Activated CD4-positive, CD25-positive, alpha-beta regulatory T cell treated with anti-CD3 and anti-CD28 coated beads, Interleukin-2, amount 50 U/mL, for 16 hours (primary cell): ENCODE data around the gene DDX10.
"Not testable (repeated sequence)": the region's sequence is repeated elsewhere in the genome, so short reads cannot be mapped to it uniquely, and the experiment has no call there.

Experiments used
- DNase-seq: peaks from one replicate; pipeline ENCODE4 v3.0.0-alpha.2; 2020; ENCODE audit warnings: low read depth, low spot score

DDX10 gene

GRCh38 chr11:108715239-108715638, 50.4 kb downstream of the DDX10 start:
- DNase-seq = no peak

GRCh38 chr11:108718466-108718865, 53.6 kb downstream of the DDX10 start:
- no peak for DNase-seq

- no peak for DNase-seq
These were observed 60.3 kb downstream of the DDX10 start for GRCh38 chr11:108724974-108725689.

- no peak for DNase-seq
These were observed 61.4 kb downstream of the DDX10 start for GRCh38 chr11:108726077-108726800.

- no peak for DNase-seq
These were observed 62.8 kb downstream of the DDX10 start for GRCh38 chr11:108727665-108728064.

GRCh38 chr11:108729227-108729871, 64.5 kb downstream of the DDX10 start:
- DNase-seq = no peak

GRCh38 chr11:108732395-108732794, 67.5 kb downstream of the DDX10 start:
- no peak for DNase-seq

- no peak for DNase-seq
These were observed 68.7 kb downstream of the DDX10 start for GRCh38 chr11:108733479-108734116.

- DNase-seq = no peak
These were observed 69.4 kb downstream of the DDX10 start for GRCh38 chr11:108734283-108734682.

- DNase-seq = no peak
These were observed 70.2 kb downstream of the DDX10 start for GRCh38 chr11:108734956-108735559.

GRCh38 chr11:108740132-108740531, 75.3 kb downstream of the DDX10 start:
- DNase-seq = not testable (repeated sequence)

- DNase-seq = no peak
These were observed 79.0 kb downstream of the DDX10 start for GRCh38 chr11:108743851-108744250.

GRCh38 chr11:108748968-108749367, 84.1 kb downstream of the DDX10 start:
- no peak for DNase-seq

- DNase-seq = no peak
These were observed 86.6 kb downstream of the DDX10 start for GRCh38 chr11:108751444-108751843.

- DNase-seq = no peak
These were observed 87.5 kb downstream of the DDX10 start for GRCh38 chr11:108752297-108752751.

GRCh38 chr11:108754901-108755625, 90.2 kb downstream of the DDX10 start:
- no peak for DNase-seq

GRCh38 chr11:108757630-108758029, 92.8 kb downstream of the DDX10 start:
- DNase-seq = no peak

GRCh38 chr11:108758458-108758857, 93.6 kb downstream of the DDX10 start:
- no peak for DNase-seq

GRCh38 chr11:108766596-108767173, 101.8 kb downstream of the DDX10 start:
- no peak for DNase-seq

- DNase-seq = no peak
These were observed 103.5 kb downstream of the DDX10 start for GRCh38 chr11:108768370-108768769.

- DNase-seq = no peak
These were observed 104.1 kb downstream of the DDX10 start for GRCh38 chr11:108768964-108769363.
